SK-N-SH (cell line): ENCODE data around the gene USP14.

Experiments used
- EP300 ChIP-seq, 2 experiments: IDR thresholded peaks; 2 replicates each; pipeline versions ENCODE4 v1.4.0 to v1.6.1; 2012; ENCODE audit warnings: borderline replicate concordance in 1 of 2, low read depth in 1 of 2, low read length in 1 of 2
- MAX ChIP-seq: IDR thresholded peaks from 2 replicates; pipeline ENCODE4 v1.4.0; 2012; ENCODE audit warnings: low read depth
- TF ChIP-seq, protein P1 (sequence below): fragments of 200-600 bp; sonication (generic); IDR thresholded peaks from 2 replicates; pipeline ENCODE4 v1.6.1; 2017; ENCODE audit warnings: antibody characterized with exemption, mild to moderate bottlenecking, moderate library complexity
- TF ChIP-seq, protein P2 (sequence below): IDR thresholded peaks from 2 replicates; pipeline ENCODE4; 2012

- TF ChIP-seq, protein P1, sequence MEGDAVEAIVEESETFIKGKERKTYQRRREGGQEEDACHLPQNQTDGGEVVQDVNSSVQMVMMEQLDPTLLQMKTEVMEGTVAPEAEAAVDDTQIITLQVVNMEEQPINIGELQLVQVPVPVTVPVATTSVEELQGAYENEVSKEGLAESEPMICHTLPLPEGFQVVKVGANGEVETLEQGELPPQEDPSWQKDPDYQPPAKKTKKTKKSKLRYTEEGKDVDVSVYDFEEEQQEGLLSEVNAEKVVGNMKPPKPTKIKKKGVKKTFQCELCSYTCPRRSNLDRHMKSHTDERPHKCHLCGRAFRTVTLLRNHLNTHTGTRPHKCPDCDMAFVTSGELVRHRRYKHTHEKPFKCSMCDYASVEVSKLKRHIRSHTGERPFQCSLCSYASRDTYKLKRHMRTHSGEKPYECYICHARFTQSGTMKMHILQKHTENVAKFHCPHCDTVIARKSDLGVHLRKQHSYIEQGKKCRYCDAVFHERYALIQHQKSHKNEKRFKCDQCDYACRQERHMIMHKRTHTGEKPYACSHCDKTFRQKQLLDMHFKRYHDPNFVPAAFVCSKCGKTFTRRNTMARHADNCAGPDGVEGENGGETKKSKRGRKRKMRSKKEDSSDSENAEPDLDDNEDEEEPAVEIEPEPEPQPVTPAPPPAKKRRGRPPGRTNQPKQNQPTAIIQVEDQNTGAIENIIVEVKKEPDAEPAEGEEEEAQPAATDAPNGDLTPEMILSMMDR = no peak
- no peak for TF ChIP-seq MAX
- TF ChIP-seq, protein P2, sequence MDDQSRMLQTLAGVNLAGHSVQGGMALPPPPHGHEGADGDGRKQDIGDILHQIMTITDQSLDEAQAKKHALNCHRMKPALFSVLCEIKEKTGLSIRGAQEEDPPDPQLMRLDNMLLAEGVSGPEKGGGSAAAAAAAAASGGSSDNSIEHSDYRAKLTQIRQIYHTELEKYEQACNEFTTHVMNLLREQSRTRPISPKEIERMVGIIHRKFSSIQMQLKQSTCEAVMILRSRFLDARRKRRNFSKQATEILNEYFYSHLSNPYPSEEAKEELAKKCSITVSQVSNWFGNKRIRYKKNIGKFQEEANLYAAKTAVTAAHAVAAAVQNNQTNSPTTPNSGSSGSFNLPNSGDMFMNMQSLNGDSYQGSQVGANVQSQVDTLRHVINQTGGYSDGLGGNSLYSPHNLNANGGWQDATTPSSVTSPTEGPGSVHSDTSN = no peak
- TF ChIP-seq EP300 (IDR thresholded peaks at IDR 0.05; ENCODE audit: borderline replicate concordance in 1 of 2, low read depth in 1 of 2, low read length in 1 of 2) = no peak
These were observed 21.1 kb downstream of the USP14 start for GRCh38 chr18:179499-179898.
